Colonic mucosa (tissue), 4 donors: ENCODE measurements around the gene RRP9. TPM values are rescaled to one million over a fixed set of nuclear protein-coding genes. Genes with fewer than 3 reads are reported as not detected.

Experiments
- DNase-seq: peaks from one replicate; pipeline ENCODE4 v3.0.0-alpha.2; 2020
- H3K27ac ChIP-seq: fragments of 200-600 bp; one replicate; pipeline ENCODE4 v1.8.0; 2021
- H3K27me3 ChIP-seq: fragments of 200-600 bp; one replicate; pipeline ENCODE4 v1.8.0; 2021
- H3K36me3 ChIP-seq: fragments of 200-600 bp; one replicate; pipeline ENCODE4 v1.8.0; 2021
- H3K4me1 ChIP-seq: fragments of 200-600 bp; one replicate; pipeline ENCODE4 v1.8.0; 2021; ENCODE audit warnings: mild to moderate bottlenecking
- H3K4me3 ChIP-seq: fragments of 200-600 bp; one replicate; pipeline ENCODE4 v1.8.0; 2021
- H3K9ac ChIP-seq, 2 donors: one replicate each; pipeline ENCODE4 v1.7.0; 2013; ENCODE audit warnings: control low read depth in 2 of 2, low read depth in 2 of 2, low read length in 2 of 2
- H3K9me3 ChIP-seq: fragments of 200-600 bp; one replicate; pipeline ENCODE4 v1.8.0; 2021
- intact Hi-C: fragments of 100-400 bp; cut with DNase I; formaldehyde crosslinking; loops from one replicate; pipeline ENCODE4 v1.14.1; 2022
- total RNA-seq, 2 donors: library from RNA; stranded (reverse); fragmentation: NEBNext Ultra II Directional in 1 of 2; extraction: Animal tissue kit (Norgen Biotek cat#: 25700) in 1 of 2; gene quantifications; one replicate each; pipeline ENCODE4 v1.2.1, GENCODE V29; 2021
- TF ChIP-seq, protein P1 (sequence below): fragments of 200-600 bp; IDR thresholded peaks from one replicate; pipeline ENCODE4 v1.8.0; 2022; ENCODE audit warnings: antibody characterized with exemption, mild to moderate bottlenecking
- donor health status: healthy.
- donor health status: DM: no; HTN: no; CAD: no.
- donor health status: DM: no; HTN: no; CAD: no.

RRP9 gene
- total RNA-seq, 2 donors from 2014 or later = 9.6 to 24.7 TPM

GRCh38 chr3:51935886-51936755 lies 5.6 kb downstream of the RRP9 start:
- no peaks in the 10 kb centered on the region for H3K9me3 ChIP-seq
- TF ChIP-seq, protein P1, sequence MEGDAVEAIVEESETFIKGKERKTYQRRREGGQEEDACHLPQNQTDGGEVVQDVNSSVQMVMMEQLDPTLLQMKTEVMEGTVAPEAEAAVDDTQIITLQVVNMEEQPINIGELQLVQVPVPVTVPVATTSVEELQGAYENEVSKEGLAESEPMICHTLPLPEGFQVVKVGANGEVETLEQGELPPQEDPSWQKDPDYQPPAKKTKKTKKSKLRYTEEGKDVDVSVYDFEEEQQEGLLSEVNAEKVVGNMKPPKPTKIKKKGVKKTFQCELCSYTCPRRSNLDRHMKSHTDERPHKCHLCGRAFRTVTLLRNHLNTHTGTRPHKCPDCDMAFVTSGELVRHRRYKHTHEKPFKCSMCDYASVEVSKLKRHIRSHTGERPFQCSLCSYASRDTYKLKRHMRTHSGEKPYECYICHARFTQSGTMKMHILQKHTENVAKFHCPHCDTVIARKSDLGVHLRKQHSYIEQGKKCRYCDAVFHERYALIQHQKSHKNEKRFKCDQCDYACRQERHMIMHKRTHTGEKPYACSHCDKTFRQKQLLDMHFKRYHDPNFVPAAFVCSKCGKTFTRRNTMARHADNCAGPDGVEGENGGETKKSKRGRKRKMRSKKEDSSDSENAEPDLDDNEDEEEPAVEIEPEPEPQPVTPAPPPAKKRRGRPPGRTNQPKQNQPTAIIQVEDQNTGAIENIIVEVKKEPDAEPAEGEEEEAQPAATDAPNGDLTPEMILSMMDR = no peak
- no peak overlapping the region for H3K4me3 ChIP-seq
- H3K4me1 ChIP-seq = peaks cover 5% of the 10 kb centered on the region
- no peaks in the 10 kb centered on the region for H3K36me3 ChIP-seq
- no peaks in the 10 kb centered on the region for H3K27me3 ChIP-seq
- DNase-seq = no peak
- intact Hi-C loops = no loop called here
- no peak overlapping the region for H3K9ac ChIP-seq
- no peak overlapping the region for H3K27ac ChIP-seq

- no peak overlapping the region for H3K9ac ChIP-seq
- no peaks in the 10 kb centered on the region for H3K4me1 ChIP-seq
- no peak overlapping the region for H3K4me3 ChIP-seq
- no peak for DNase-seq
- no peak overlapping the region for H3K27ac ChIP-seq
- H3K27me3 ChIP-seq = no peaks in the 10 kb centered on the region
- H3K36me3 ChIP-seq = no peaks in the 10 kb centered on the region
- intact Hi-C loops = no loop called here
- TF ChIP-seq, protein P1 = no peak
- H3K9me3 ChIP-seq = no peaks in the 10 kb centered on the region
Measured at GRCh38 chr3:51934991-51935885, 6.5 kb downstream of the RRP9 start.

GRCh38 chr3:51934139-51934850 lies 7.4 kb downstream of the RRP9 start:
- no peak overlapping the region for H3K9ac ChIP-seq
- H3K9me3 ChIP-seq = no peaks in the 10 kb centered on the region
- TF ChIP-seq, protein P1 = no peak
- H3K4me1 ChIP-seq = no peaks in the 10 kb centered on the region
- H3K36me3 ChIP-seq = no peaks in the 10 kb centered on the region
- no peaks in the 10 kb centered on the region for H3K27me3 ChIP-seq
- no peak overlapping the region for H3K4me3 ChIP-seq
- intact Hi-C loops = no loop called here
- H3K27ac ChIP-seq = no peak overlapping the region
- DNase-seq = no peak

DNA sequence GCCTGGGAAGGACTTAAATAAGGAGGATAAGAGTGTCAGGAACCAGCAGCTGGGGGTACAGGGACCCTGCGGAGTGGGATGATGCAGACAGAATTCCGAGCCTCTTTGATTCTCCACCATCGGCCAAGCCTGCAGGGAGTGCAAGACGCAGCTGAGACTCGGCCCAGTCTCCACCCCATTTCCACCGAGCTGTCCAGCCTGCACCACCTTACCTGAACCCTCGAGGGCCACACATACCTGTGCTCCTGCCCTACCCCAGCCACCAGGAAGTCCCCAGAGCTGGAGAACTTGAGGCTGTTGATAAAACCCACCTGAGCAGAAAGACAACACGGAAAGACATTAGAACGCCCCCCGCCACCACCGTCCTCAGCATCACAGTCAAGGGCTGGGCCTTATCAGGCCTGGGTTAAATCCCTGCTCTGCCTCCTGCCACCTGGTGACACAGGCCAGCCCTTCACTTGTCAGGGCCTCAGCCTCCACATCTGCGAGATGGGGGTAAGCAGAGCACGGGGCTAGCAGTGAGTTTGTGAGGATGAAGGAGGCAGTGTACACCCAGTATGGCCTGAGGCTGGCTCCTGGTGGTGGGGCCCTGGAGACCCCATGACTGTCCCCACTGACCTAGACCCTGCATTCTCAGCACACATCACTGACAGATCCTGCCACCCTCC lies 8.1 kb downstream of the RRP9 start:
- no peak overlapping the region for H3K9ac ChIP-seq
- TF ChIP-seq, protein P1 = no peak
- no peak for DNase-seq
- intact Hi-C loops = no loop called here
- no peaks in the 10 kb centered on the region for H3K27me3 ChIP-seq
- no peaks in the 10 kb centered on the region for H3K9me3 ChIP-seq
- H3K36me3 ChIP-seq = no peaks in the 10 kb centered on the region
- no peak overlapping the region for H3K4me3 ChIP-seq
- no peaks in the 10 kb centered on the region for H3K4me1 ChIP-seq
- H3K27ac ChIP-seq = no peak overlapping the region
